ENCODE measurements around the gene RGS21.

DNA sequence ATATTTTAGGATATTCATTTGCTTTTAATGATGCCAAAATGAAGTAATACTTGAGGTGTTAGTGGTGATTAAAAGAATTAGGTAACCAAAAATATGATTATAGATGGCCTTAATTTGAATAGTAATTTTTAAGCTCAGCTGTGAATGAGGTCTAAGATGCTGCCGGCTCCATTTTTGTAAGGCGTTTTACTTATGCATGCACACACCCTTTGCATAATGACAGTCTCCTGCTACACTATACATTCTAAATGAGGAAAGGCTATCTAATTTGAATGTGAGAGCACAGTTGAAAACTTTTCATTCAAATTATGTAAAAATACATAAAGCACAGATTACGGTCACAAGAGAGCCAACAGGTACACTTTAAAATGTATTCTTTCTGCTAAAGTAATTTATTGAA lies 41.6 kb downstream of the RGS21 start:
- TF ChIP-seq, protein P1, sequence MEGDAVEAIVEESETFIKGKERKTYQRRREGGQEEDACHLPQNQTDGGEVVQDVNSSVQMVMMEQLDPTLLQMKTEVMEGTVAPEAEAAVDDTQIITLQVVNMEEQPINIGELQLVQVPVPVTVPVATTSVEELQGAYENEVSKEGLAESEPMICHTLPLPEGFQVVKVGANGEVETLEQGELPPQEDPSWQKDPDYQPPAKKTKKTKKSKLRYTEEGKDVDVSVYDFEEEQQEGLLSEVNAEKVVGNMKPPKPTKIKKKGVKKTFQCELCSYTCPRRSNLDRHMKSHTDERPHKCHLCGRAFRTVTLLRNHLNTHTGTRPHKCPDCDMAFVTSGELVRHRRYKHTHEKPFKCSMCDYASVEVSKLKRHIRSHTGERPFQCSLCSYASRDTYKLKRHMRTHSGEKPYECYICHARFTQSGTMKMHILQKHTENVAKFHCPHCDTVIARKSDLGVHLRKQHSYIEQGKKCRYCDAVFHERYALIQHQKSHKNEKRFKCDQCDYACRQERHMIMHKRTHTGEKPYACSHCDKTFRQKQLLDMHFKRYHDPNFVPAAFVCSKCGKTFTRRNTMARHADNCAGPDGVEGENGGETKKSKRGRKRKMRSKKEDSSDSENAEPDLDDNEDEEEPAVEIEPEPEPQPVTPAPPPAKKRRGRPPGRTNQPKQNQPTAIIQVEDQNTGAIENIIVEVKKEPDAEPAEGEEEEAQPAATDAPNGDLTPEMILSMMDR (IDR thresholded peaks at IDR 0.05; ENCODE audit: low read depth, low read length, poor library complexity, severe bottlenecking) = no peak
- TF ChIP-seq EZH2phosphoT487 (IDR thresholded peaks at IDR 0.05; ENCODE audit: borderline replicate concordance, low read length) = no peak
